AG09309 (cell line): ENCODE data around the gene SLC7A14.

ENCODE experiments used
- DNase-seq: peaks from one replicate; pipeline ENCODE4 v3.0.0-alpha.2; 2010; ENCODE audit warnings: low read depth
- H3K4me3 ChIP-seq: 2 replicates; pipeline ENCODE4 v1.5.1; 2011; ENCODE audit warnings: mild to moderate bottlenecking, low read depth, low read length, moderate library complexity; ENCODE audit not compliant: control insufficient read depth
- CTCF ChIP-seq: IDR thresholded peaks from 2 replicates; pipeline ENCODE4 v1.5.1; 2011; ENCODE audit warnings: mild to moderate bottlenecking, low read depth, low read length, inconsistent platforms; ENCODE audit not compliant: insufficient read depth, control insufficient read depth; ENCODE audit errors: missing control alignments

Gene SLC7A14

GRCh38 chr3:170484869-170485268 lies 101.0 kb downstream of the SLC7A14 start:
- no peak overlapping the region for H3K4me3 ChIP-seq
- no peak for DNase-seq
- no peak for TF ChIP-seq CTCF

- no peak for DNase-seq
- peak; percentile 32 for TF ChIP-seq CTCF
Observed at GRCh38 chr3:170483485-170484262, 102.2 kb downstream of the SLC7A14 start.

GRCh38 chr3:170482199-170482598 lies 103.7 kb downstream of the SLC7A14 start:
- no peak for DNase-seq
- no peak overlapping the region for H3K4me3 ChIP-seq
- TF ChIP-seq CTCF = no peak

More at GRCh38 chr3:170483485-170484262, 102.2 kb downstream of the SLC7A14 start:
- no peak overlapping the region for H3K4me3 ChIP-seq

- TF ChIP-seq CTCF = no peak
- no peak for DNase-seq
- H3K4me3 ChIP-seq = no peak overlapping the region
Observed at GRCh38 chr3:170480111-170480510, 105.8 kb downstream of the SLC7A14 start.

- DNase-seq = no peak
Observed at GRCh38 chr3:170477395-170477794, 108.5 kb downstream of the SLC7A14 start.

GRCh38 chr3:170476291-170476690 lies 109.6 kb downstream of the SLC7A14 start:
- H3K4me3 ChIP-seq = no peak overlapping the region
- DNase-seq = no peak
- TF ChIP-seq CTCF = no peak

More at GRCh38 chr3:170477395-170477794, 108.5 kb downstream of the SLC7A14 start:
- no peak overlapping the region for H3K4me3 ChIP-seq
- TF ChIP-seq CTCF = no peak
